ENCODE measurements around the gene AMPD3. TPM values are rescaled to one million over a fixed set of nuclear protein-coding genes. Genes with fewer than 3 reads are reported as not detected.
A peak's percentile ranks its signal among the peaks of the same experiment; 100 is the strongest.

The AMPD3 gene
- total and polyA plus RNA-seq, 9 donors, result 2.0 to 9.3 (median 6.8) TPM

DNA sequence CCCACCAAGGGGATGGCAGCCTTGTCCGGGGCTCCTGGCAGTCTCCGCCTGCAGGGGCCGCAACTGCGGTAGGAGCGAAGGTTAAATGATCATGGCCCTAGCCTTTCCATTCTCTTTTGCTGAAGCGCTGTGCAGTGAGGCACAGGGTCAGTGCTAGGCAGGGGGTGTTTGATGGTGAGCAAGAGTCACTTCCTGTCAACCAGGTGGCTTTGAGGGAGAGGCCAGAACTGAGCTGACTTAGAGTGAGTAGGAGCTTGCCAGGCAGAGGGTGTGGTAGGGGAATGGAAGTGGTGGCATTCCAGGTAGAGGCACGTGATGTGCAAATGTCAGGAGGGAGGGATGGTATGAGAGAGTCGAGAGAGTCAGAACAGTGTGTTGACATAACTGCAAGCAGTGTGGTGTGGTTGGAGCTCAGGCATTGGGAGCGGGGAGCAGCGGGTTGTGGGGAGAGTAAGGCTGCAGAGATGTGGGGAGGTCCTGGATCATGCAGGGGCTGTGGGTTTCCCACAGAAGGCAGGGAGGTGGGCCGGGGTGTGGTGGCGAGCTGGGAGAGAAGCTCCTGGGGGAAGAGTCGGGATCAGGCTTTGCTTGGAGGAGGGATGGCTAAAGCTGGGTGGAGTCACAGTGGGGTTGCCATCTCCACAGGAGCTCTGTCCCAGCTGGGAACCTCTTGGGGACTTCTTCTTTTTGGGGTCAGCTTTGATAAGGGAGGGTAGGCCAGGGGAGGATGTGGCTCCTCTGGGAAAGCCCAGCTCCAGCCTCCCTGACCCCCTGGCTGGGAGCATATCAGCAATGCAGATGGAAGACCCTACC is 33.3 kb downstream of the AMPD3 start:
- no peaks in the 10 kb centered on the region for H3K36me3 ChIP-seq
- H3K27me3 ChIP-seq, result no peaks in the 10 kb centered on the region
- TF ChIP-seq EP300 (IDR thresholded peaks at IDR 0.05) (no peak), POLR2A (IDR thresholded peaks at IDR 0.05) (no peak)
- TF ChIP-seq, protein P1, sequence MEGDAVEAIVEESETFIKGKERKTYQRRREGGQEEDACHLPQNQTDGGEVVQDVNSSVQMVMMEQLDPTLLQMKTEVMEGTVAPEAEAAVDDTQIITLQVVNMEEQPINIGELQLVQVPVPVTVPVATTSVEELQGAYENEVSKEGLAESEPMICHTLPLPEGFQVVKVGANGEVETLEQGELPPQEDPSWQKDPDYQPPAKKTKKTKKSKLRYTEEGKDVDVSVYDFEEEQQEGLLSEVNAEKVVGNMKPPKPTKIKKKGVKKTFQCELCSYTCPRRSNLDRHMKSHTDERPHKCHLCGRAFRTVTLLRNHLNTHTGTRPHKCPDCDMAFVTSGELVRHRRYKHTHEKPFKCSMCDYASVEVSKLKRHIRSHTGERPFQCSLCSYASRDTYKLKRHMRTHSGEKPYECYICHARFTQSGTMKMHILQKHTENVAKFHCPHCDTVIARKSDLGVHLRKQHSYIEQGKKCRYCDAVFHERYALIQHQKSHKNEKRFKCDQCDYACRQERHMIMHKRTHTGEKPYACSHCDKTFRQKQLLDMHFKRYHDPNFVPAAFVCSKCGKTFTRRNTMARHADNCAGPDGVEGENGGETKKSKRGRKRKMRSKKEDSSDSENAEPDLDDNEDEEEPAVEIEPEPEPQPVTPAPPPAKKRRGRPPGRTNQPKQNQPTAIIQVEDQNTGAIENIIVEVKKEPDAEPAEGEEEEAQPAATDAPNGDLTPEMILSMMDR (IDR thresholded peaks at IDR 0.05), result no peak
- H3K4me3 ChIP-seq, result no peak overlapping the region
- intact Hi-C loops (cut with DNase I), result no loop called here
- peak in 2 of 5 donors; percentile 6 to 8 for DNase-seq
- H3K27ac ChIP-seq, result no peak overlapping the region
- peaks cover 9% of the 10 kb centered on the region for H3K4me1 ChIP-seq (ENCODE audit: insufficient read depth)
- 85 to 94% (median 87%) methylated on average over 13 of the region's 13 CpGs for WGBS, 3 donors
- H3K9me3 ChIP-seq, result no peaks in the 10 kb centered on the region

DNA sequence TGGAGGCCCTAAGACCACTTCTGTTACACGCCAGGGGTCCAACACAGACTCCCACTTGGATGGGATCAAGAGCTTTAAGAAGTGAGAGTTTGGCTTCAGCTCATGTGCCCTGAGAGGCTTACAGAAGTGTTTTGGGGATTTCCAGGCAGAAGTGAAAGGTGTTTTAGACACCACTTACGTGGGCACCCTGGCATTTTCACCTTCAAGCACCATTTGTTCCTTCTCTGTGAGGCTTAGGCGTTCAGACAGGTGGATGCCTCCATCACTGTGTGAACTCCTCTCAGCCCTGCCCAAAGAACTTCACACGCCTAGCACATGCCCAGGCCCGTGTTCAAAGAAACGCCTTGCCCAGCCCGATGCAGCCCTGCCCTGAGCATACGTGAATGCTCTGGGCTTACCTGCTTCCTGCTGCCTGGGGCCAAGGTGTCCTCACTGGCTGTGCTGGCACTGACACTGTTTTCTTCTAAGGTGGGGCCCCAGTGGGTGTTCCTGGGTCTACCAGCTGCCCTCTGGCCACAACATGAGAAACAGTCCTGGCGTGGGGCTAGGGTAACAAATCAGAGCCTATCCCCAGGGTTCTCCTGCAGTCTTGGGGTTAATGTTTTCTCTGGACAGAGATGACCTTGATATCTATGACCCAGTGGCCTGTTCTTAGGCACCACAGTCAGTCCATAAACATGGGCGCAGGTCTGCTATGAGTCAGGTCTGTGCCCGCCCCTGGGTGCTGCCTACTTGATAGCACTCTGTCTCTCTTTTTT is 34.0 kb downstream of the AMPD3 start:
- WGBS, 3 donors, result 95 to 98% (median 96%) methylated on average over 11 of the region's 11 CpGs
- Histone ChIP-seq H3K27me3 (no peaks in the 10 kb centered on the region), H3K36me3 (no peaks in the 10 kb centered on the region), H3K27ac (no peak overlapping the region), H3K4me1 (ENCODE audit: insufficient read depth) (peaks cover 9% of the 10 kb centered on the region), H3K9me3 (no peaks in the 10 kb centered on the region), H3K4me3 (no peak overlapping the region)
- peak in 2 of 5 donors; percentile 8 to 20 for DNase-seq
- no peak for TF ChIP-seq EP300 (IDR thresholded peaks at IDR 0.05)
- no peak for TF ChIP-seq POLR2A (IDR thresholded peaks at IDR 0.05)
- TF ChIP-seq, protein P1 (IDR thresholded peaks at IDR 0.05), result no peak
- intact Hi-C loops (cut with DNase I), result no loop called here

DNA sequence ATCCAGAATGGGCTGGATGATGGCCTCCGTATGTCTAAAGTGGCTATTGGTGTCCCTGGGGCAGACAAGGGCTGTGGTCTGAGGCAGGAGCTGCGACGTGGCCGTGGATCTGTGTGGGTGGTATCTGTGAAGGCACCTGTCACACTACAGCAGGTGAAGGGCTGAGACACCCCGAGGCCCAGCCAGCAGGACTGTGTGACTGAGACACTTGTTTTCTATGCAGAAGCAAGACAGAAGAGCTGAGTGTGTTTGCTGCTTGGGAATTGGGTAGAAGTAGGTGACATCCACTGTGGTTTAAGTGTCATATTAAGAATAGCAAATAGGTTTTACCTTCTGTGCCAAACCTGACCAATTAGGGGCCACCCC is 35.0 kb downstream of the AMPD3 start:
- 91 to 96% (median 93%) methylated on average over 5 of the region's 5 CpGs for WGBS, 3 donors
- H3K27me3 ChIP-seq, result no peaks in the 10 kb centered on the region
- H3K9me3 ChIP-seq, result no peaks in the 10 kb centered on the region
- peak in 2 of 5 donors; percentile 10 to 38 for DNase-seq
- H3K27ac ChIP-seq, result peak overlapping the region in 1 of 2 donors; percentile 38
- H3K4me3 ChIP-seq, result no peak overlapping the region
- TF ChIP-seq EP300 (IDR thresholded peaks at IDR 0.05), result no peak
- TF ChIP-seq, protein P1 (IDR thresholded peaks at IDR 0.05), result no peak
- TF ChIP-seq POLR2A (IDR thresholded peaks at IDR 0.05), result no peak
- H3K36me3 ChIP-seq, result no peaks in the 10 kb centered on the region
- peaks cover 9% of the 10 kb centered on the region for H3K4me1 ChIP-seq (ENCODE audit: insufficient read depth)
- intact Hi-C loops (cut with DNase I), result no loop called here

DNA sequence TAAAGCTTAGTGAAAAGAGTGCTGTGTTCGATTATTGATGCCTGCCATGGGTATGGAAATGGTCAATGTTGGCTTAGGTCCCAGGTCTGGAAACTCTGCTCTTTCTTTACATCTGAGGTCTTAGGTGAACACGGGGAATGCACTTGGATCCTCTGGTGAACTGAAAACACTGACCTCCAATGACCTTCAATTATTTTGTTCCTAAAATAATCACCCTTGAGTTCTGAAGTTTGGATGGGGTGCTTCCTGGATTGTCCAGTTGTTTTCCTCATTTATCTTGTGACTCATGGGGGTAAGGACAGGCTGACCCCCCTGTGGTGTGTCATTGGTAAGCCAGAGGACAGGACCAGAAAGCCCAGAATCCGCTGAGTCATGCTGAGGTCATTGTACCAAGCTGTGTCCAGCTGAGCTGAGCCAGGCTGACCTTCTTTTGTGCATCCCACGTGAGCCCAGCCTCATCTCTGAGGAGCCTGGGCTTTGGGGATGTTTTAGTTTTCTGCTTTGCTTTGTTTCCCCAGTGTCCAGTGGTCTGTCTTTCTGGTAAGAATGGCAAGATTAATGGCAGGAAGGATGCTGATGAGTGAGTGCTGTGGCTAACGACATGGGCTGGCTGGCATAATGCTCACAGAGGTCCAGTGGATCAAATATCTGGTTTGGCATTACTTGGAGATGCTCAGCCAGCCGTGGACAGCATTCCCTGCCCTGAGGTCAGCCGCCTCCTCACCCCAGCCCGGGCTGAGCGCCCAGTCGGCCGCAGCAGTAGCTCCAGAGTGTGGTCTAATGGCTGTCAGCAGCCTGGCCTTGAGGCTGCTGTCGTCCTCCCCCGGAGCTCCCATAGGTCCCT is 35.6 kb downstream of the AMPD3 start:
- WGBS, 3 donors, result 16 to 23% (median 23%) methylated on average over 13 of the region's 13 CpGs
- H3K9me3 ChIP-seq, result no peaks in the 10 kb centered on the region
- TF ChIP-seq, protein P1 (IDR thresholded peaks at IDR 0.05), result no peak
- TF ChIP-seq EP300 (IDR thresholded peaks at IDR 0.05) (no peak), POLR2A (IDR thresholded peaks at IDR 0.05) (no peak)
- no peaks in the 10 kb centered on the region for H3K27me3 ChIP-seq
- DNase-seq, result peak; percentile 69 to 83 (median 79)
- H3K4me1 ChIP-seq (ENCODE audit: insufficient read depth), result peaks cover 9% of the 10 kb centered on the region
- intact Hi-C loops (cut with DNase I), result no loop called here
- peak overlapping the region; percentile 19 to 38 for H3K27ac ChIP-seq
- H3K36me3 ChIP-seq, result no peaks in the 10 kb centered on the region
- H3K4me3 ChIP-seq, result no peak overlapping the region

Data from ovary (tissue), 9 donors.